Raji (cell line): ENCODE results near the gene GRM2.

Source experiments
- POLR2A ChIP-seq: IDR thresholded peaks from 2 replicates; pipeline ENCODE4 v1.6.1; 2011; ENCODE audit warnings: low read depth, low read length, control low read depth; ENCODE audit not compliant: insufficient read depth

Gene GRM2

DNA sequence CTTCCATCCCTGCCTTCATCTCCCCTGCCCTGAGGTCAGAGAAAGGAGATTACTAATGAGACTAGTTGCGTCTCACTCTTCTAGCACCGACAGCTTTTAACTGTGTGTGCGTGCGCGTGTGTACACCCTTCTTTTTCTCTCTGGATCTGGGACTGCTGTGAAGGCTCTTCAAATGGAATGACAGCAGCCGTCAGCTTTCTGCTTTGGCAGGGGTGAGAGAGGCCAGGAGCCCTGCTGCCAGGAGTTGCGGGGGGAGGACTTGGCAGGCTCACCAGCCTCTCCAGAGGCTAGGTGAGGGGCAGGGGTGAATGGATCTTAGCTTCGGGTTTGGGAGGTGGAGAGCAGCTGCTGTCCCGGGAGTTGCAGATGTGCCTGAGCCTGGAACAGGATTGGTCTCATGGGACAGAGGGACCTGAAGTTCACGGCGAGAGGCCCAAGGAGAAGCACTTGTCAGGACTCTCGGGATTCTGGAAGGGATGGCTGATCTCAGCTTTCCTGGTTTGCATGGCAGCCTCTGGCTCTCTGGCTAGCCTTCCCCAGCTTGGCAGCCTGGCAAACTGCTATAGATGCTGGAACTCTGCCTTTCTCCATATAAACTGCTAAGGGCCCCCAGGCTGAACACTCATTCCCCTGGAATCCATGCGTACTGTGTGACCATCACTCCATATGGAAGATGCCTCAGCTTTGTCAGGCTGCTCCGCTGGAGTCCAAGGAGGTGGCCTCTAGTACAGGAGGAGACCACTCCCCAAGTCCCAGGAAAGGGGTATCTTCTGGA, 19.2 kb upstream of the GRM2 start:
- no peak for TF ChIP-seq POLR2A

DNA sequence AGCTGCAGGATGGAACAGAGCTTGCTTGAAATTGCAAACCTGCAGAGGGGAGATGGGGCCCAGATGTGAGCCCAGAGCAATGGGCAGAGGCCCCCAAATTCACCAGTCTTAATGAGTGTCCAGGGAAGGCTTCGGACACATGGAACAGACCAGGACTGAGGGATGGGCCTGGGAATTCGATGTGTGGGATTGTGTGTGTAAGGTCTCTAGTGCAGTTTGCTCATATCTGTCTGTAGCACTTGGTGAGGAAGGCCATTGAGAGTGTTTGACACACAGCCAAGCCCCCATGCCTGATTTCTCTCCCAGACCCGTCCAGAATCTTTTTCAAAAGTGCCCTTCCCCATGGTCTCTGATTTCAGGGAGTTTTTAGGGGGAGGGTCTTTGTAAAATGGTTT, 18.7 kb upstream of the GRM2 start:
- TF ChIP-seq POLR2A = no peak

DNA sequence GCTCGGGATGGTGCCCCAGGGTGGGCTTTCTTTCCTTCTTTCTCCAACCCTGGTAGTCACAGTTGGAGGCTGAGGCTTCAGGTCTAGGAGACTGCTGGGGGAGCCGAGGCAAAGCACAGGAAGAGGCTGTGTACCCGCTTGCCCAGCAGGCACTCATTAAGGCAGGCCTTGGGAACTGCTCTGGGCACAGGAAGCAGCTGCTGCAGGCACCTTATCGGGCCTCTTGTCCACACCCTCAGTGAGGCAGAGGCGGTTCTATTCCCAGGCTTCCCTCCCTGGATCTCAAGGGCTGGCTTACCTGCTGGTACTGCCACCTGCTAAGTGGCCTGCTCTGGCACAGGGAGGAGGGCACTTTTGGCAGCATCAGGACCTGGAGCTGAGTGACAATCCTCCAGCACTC, 15.8 kb upstream of the GRM2 start:
- TF ChIP-seq POLR2A = no peak

DNA sequence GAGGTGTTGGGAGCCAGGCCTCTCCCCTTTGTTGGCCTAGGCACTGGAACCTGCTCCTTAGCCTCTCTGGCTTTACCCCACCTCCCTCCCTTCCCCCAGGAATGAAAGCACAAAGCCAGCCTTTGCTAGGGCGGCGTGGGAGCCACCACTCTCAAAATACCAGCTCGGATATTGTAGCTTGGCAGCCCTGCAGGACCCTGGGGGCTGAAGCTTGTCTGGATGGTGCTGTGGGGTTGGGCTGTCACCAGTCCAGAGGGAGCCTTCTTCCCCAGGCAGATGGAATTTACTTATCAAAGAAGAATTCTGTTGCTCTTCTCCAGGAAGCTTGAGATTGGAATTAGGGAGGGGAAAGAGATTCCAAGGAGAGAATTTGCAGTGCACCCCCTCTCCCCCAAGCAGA, 14.9 kb upstream of the GRM2 start:
- no peak for TF ChIP-seq POLR2A

DNA sequence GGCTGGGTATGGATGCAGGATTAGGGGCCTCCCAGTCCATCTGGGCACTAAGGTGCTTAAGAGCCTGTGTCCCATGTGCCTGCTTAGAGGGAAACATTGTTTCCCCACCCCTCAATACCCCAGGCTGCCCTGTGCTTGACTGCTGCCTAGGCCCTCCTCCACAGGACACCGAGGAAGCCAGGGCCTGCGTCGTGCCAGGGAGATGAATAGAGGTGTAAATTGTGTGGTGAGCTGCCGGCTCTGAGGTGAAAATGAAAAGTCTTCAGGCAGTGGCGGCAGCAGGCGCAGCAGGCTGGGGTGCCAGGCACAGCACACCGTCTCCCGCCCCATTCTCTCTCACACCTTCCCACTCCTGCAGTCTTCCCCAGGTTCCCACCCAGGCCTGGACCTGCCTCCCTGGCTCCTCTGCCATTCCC, 13.9 kb upstream of the GRM2 start:
- no peak for TF ChIP-seq POLR2A

DNA sequence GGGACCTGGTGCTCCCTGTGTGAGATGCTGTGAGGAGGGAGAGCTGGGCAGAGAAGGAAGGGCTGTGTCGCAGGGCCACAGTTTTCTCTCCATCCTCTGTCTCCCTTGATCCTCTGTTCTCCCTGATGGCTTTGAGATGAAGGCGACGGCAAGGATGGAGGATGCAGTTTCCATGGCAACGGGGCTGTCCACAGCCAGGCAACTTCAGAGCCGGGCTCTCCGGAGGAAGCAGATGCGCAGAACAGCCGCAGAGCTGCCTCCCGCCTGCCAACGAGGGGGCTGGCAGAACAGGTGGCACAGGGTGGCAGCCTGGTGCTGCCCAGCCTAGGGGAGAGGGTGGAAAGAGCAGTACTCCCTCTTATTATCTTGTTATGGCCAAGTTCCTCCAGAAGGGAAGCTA, 9.9 kb upstream of the GRM2 start:
- TF ChIP-seq POLR2A = no peak

DNA sequence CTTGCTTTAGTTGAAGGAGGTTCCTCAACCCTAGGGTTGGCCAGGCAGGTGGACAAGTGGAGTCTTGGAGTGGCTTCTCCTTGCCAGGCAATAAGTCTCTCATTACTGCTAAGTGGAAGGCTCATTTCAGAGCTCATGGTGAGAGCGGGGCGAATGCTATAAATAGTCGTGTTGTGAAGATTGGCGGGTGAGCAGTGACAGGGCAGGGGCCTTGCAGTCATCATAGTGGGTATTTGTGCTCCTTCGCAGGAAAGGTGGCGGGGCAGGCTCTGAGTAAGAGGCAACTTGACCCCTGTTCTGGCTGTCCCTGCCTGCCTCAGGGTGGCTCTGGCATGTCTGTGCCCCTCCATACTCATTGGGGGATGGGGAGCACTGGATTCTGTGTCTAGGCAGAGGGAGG, 8.7 kb upstream of the GRM2 start:
- TF ChIP-seq POLR2A = no peak

DNA sequence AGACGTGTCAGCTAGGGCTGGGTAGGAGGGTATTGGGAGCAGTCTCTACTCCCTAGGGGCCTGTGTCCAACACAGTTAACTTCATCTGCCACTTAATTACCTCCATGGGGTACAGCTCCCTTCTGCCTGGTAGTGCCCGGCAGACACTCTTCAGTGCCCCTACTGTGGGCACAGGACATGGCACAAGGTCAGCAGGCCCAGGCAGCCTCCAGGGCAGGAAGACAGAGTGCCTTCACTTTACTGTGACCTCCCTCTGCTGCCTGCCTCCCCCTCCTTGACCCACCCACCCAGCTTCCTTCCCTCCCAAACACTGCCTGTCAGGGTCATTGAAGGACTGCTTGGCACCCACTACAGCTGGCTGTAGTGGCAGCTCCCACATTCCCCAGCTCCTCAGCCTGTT, 6.5 kb upstream of the GRM2 start:
- no peak for TF ChIP-seq POLR2A

DNA sequence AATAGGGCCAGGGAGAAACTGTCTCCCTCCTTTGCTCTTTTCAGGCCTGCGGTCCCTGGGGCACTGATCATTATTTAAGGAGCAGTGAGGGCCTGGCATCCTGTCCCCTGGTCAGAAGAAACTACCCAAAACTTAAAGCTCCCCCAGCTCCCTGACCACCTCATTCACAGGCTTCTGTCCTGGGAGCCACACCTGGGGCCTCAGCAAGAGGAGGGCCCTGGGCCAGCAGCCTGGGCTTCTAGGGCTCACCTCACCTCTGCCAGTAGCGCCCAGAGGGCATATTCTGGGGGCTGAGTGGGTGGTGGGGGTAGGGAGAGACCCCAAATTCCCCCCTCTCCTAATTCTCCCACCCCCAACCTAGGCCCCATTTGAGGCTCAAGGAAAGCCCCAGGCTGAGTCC, 4.7 kb upstream of the GRM2 start:
- TF ChIP-seq POLR2A = no peak

DNA sequence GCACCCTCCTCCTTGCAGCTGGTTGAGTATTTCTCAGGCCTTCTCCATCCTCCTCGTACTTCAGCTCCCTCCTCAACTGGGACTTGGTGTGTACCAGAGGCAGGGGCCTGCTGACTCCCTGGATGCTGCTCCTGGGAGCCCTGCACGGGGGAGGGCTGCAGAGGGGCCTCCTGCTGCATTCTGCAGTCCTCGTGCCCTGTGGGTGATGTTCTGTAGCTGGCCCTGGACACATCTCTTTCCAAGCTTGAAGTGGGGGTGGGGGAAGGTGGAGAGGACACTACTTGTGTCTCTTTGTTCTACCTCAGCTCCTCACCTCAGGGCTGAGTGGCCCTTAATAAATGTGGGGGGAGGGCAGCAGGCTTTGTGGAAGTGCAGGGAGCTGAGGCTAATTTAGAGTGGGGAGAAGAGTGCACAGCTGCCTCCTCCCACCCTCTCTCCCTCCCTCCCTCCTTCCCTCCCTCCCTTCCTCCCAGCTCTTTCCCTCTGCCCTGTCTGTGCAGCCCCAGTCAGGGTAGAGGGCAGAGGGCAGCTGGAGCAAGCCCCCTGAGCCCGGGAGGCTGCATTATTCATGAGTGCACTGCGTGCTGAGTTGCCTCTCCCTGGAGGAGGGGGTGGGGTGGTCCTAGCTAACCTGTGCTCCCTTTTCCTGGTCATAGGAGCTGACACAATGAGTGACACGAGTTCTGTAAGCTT, 3.7 kb upstream of the GRM2 start:
- TF ChIP-seq POLR2A = no peak

DNA sequence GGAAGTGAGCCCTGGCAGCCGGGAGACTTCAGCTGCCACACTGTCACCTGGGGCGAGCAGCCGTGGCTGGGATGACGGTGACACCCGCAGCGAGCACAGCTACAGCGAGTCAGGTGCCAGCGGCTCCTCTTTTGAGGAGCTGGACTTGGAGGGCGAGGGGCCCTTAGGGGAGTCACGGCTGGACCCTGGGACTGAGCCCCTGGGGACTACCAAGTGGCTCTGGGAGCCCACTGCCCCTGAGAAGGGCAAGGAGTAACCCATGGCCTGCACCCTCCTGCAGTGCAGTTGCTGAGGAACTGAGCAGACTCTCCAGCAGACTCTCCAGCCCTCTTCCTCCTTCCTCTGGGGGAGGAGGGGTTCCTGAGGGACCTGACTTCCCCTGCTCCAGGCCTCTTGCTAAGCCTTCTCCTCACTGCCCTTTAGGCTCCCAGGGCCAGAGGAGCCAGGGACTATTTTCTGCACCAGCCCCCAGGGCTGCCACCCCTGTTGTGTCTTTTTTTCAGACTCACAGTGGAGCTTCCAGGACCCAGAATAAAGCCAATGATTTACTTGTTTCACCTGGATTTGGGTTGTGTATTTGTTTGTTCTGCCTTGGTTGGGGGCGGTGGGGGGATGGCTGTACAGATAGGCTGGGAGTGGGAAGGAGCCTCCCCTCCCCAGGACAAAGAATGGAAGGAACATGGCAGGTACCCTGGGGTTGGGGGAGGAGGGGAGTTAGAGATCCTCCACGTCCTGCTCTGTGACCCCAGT, 2.9 kb upstream of the GRM2 start:
- no peak for TF ChIP-seq POLR2A

DNA sequence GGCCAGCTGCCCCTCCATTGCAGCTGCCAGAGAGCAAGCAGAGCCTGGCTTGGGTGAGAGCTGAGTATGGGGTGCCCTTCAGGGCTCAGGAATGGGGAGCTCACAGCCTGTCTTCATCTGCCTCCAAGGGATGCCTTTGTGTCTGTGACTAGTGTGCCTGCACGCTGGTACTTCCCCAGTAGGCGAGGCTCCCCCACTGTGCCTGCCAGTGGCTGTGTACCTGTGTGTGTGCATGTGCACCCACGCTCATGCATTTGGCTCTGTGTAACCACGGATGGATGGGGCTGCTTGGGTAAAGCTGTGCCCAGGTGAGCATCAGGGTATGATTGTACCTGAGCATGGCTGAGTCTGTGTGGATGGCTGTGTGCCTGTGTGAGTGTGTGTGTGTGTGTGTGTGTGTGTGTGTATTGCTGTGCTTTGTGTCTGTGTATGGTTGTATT, 2.3 kb upstream of the GRM2 start:
- TF ChIP-seq POLR2A = no peak

DNA sequence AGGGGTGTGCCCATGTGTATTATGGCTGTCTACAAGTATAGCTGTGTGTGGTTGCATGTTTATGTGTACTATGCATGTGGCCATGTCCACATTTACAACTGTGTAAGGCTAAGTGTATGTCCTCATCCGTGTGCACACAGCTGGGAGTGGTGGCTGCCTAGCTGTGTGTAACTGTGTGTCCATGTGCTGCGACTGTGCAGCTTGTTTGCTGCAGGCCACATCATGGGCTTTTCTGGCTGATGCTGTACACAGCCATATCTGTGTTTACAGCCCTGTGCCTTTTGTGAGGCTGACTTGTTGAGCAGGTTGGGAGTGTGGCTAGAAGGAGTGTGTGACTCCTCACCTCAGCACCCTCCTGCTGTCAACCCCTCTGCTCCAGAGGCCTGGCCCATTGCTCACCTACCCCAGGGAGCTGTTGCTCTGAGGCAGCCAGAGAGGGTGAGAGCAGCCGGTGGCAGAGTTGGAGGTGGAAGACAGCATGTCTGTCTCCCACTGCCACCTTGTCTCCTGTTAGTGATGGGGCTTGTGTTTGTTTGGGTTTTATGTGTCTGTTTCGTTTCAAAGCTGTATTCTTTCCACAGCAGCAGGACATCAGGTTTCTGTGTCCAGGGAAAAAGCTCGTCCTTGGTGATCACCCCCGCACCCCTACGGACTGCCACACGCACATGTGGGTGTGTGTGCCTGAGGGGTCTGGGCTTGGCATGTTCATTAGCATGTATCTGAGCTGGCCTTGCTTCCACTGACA, 1.4 kb upstream of the GRM2 start:
- no peak for TF ChIP-seq POLR2A

DNA sequence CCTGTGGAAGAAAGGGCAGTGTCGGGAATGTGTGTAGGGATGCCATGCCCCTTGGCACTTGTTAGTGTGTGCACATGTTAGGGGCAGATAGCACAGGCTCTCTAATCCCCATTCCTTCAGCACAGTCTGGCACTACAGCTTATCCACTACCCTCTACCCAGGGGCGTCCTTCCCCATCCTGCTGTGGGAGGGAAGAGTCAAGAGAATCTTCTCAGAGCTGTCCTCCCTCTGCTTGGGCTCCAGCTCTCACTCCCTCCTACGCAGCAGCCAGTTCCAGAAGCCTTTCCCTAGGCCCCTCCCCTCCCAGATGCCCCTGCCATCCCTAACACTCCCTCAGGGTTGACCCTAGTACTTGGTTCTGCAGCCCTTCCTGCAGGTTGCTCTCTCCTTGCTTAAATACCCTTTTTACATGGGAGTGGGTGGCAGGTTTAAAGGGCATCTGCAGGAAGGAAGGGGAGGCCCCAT, 815 bp upstream of the GRM2 start:
- TF ChIP-seq POLR2A = no peak

DNA sequence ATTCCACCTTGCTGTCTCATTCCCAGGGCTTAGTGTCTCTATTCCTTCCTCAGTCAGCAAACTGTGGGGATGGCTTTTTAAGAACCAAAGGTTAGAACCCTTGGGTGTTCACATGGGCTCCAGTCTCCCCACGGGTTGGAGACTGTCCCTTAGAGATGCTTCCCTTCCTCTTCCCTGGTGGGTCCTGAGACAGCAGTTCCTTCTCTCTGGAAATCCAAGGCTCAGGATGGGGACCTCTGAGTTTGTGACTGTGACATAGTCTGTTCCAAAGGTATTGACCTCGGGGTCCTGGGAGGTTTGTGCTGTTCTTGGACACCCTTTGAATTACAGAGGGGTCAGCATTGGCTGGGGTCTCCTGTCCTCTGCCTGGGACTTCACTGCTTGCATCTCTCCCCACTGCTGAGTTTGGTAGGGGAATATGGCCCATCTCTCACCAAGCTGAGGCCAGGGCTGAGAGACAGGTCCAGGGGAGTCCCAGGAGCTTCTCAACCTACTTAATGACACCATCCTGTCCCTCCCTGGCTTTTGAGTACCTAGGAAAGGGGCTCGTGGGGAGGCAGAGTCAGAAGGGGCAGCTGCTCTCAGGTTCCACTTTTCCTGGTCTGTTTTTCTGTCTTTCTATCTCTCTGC, 1.5 kb downstream of the GRM2 start:
- TF ChIP-seq POLR2A = no peak
